ENCODE measurements around the gene PNLIPRP2.

Gene PNLIPRP2

GRCh38 chr10:116613471-116613870 lies 7.3 kb upstream of the PNLIPRP2 start:
- no peak for DNase-seq

- DNase-seq = no peak
Observed at GRCh38 chr10:116614796-116615195, 6.0 kb upstream of the PNLIPRP2 start.

- no peak for DNase-seq
Observed at GRCh38 chr10:116615199-116615776, 5.5 kb upstream of the PNLIPRP2 start.

- no peak for DNase-seq
Observed at GRCh38 chr10:116621476-116621875, 723 bp downstream of the PNLIPRP2 start.

- no peak for DNase-seq
Observed at GRCh38 chr10:116621934-116622655, 1.3 kb downstream of the PNLIPRP2 start.

GRCh38 chr10:116625845-116626244 lies 5.1 kb downstream of the PNLIPRP2 start:
- DNase-seq = no peak

GRCh38 chr10:116626815-116627214 lies 6.1 kb downstream of the PNLIPRP2 start:
- DNase-seq = no peak

- no peak for DNase-seq
Observed at GRCh38 chr10:116627386-116627933, 6.7 kb downstream of the PNLIPRP2 start.

GRCh38 chr10:116629340-116629739 lies 8.6 kb downstream of the PNLIPRP2 start:
- DNase-seq = no peak

- no peak for DNase-seq
Observed at GRCh38 chr10:116630020-116630419, 9.3 kb downstream of the PNLIPRP2 start.

- no peak for DNase-seq
Observed at GRCh38 chr10:116631871-116632295, 11.1 kb downstream of the PNLIPRP2 start.

- DNase-seq = no peak
Observed at GRCh38 chr10:116632596-116633215, 12.0 kb downstream of the PNLIPRP2 start.

GRCh38 chr10:116633216-116633600 lies 12.5 kb downstream of the PNLIPRP2 start:
- DNase-seq = no peak

GRCh38 chr10:116634126-116634975 lies 13.6 kb downstream of the PNLIPRP2 start:
- no peak for DNase-seq

GRCh38 chr10:116636385-116636784 lies 15.6 kb downstream of the PNLIPRP2 start:
- DNase-seq = no peak

- DNase-seq = no peak
Observed at GRCh38 chr10:116636976-116637375, 16.2 kb downstream of the PNLIPRP2 start.

GRCh38 chr10:116637830-116638229 lies 17.1 kb downstream of the PNLIPRP2 start:
- DNase-seq = no peak

- no peak for DNase-seq
Observed at GRCh38 chr10:116646502-116646901, 25.7 kb downstream of the PNLIPRP2 start.

- DNase-seq = no peak
Observed at GRCh38 chr10:116648903-116649302, 28.1 kb downstream of the PNLIPRP2 start.

GRCh38 chr10:116653885-116654284 lies 33.1 kb downstream of the PNLIPRP2 start:
- no peak for DNase-seq

GRCh38 chr10:116654816-116655215 lies 34.1 kb downstream of the PNLIPRP2 start:
- DNase-seq = no peak

GRCh38 chr10:116655568-116655967 lies 34.8 kb downstream of the PNLIPRP2 start:
- DNase-seq = no peak

- no peak for DNase-seq
Observed at GRCh38 chr10:116656044-116656443, 35.3 kb downstream of the PNLIPRP2 start.
